SK-N-SH (cell line): ENCODE data around the gene RSRC1. TPM values are rescaled to one million over a fixed set of nuclear protein-coding genes. Genes with fewer than 3 reads are reported as not detected.

Source experiments
- CTCF ChIA-PET: fragments of 300-600, 350-600 bp; formaldehyde crosslinking; extraction: SDS; loops from one replicate; lab custom pipeline; 2021; lab: Yijun Ruan, JAX
- POLR2A ChIA-PET: fragments of 350-600 bp; sonication (Branson Sonifier 250); formaldehyde crosslinking; extraction: SDS; loops from one replicate; lab custom pipeline; 2020; ENCODE audit warnings: antibody characterized with exemption, inconsistent platforms; lab: Yijun Ruan, JAX
- DNase-seq: peaks from one replicate; pipeline ENCODE4 v3.0.0; 2012
- H2AFZ ChIP-seq: fragments of 200-600 bp; sonication (generic); 2 replicates; pipeline ENCODE4 v1.8.1; 2016; ENCODE audit warnings: antibody characterized with exemption, mild to moderate bottlenecking, low read depth
- H3F3A ChIP-seq: fragments of 200-600 bp; sonication (generic); replicated peaks from 2 replicates; pipeline ENCODE3; 2016; ENCODE audit warnings: antibody characterized with exemption, mild to moderate bottlenecking; ENCODE audit not compliant: insufficient read depth
- H3K27ac ChIP-seq, 2 experiments: fragments of 200-500 bp in 1 of 2; fragments of 200-600 bp in 1 of 2; sonication (Bioruptor generic) in 1 of 2; sonication (generic), shearing (Covaris generic) in 1 of 2; 2 replicates each; pipeline versions ENCODE4 v1.5.1 to v1.6.1; 2014 to 2016; ENCODE audit warnings: low read depth in 2 of 2, inconsistent platforms in 1 of 2, low read length in 1 of 2, mild to moderate bottlenecking in 1 of 2, mixed read lengths in 1 of 2
- H3K27me3 ChIP-seq: fragments of 200-600 bp; sonication (generic), shearing (Covaris generic); 2 replicates; pipeline ENCODE4 v1.6.1; 2016; ENCODE audit warnings: mixed run types; ENCODE audit not compliant: insufficient read depth
- H3K36me3 ChIP-seq, 2 experiments: fragments of 200-500 bp in 1 of 2; fragments of 200-600 bp in 1 of 2; sonication (Bioruptor generic) in 1 of 2; sonication (generic) in 1 of 2; replicated peaks in 1 of 2; 2 replicates each; pipeline versions ENCODE3 to v1.5.1; 2014 to 2016; ENCODE audit warnings: low read length in 1 of 2, mild to moderate bottlenecking in 1 of 2; ENCODE audit not compliant: insufficient read depth in 2 of 2, control insufficient read depth in 1 of 2
- H3K4me1 ChIP-seq, 2 experiments: fragments of 200-500 bp in 1 of 2; fragments of 200-600 bp in 1 of 2; sonication (Bioruptor generic) in 1 of 2; sonication (generic), shearing (Covaris generic) in 1 of 2; 2 replicates each; pipeline versions ENCODE4 v1.5.1 to v1.6.1; 2014 to 2016; ENCODE audit warnings: low read depth in 1 of 2, low read length in 1 of 2, mixed run types in 1 of 2; ENCODE audit not compliant: insufficient read depth in 2 of 2, control insufficient read depth in 1 of 2
- H3K4me2 ChIP-seq: fragments of 200-600 bp; sonication (generic), shearing (Covaris generic); 2 replicates; pipeline ENCODE4 v1.6.1; 2017; ENCODE audit warnings: mixed run types
- H3K4me3 ChIP-seq, 2 experiments: fragments of 200-500 bp in 1 of 2; fragments of 200-600 bp in 1 of 2; sonication (Bioruptor generic) in 1 of 2; sonication (generic), shearing (Covaris generic) in 1 of 2; 2 replicates each; pipeline versions ENCODE4 v1.5.1 to v1.8.1; 2014 to 2016; ENCODE audit warnings: low read depth in 2 of 2, inconsistent platforms in 1 of 2, low read length in 1 of 2, mild to moderate bottlenecking in 1 of 2, mixed read lengths in 1 of 2, moderate library complexity in 1 of 2
- H3K79me2 ChIP-seq: fragments of 200-600 bp; sonication (generic); 2 replicates; pipeline ENCODE4 v1.8.1; 2017; ENCODE audit warnings: mild to moderate bottlenecking; ENCODE audit not compliant: insufficient read depth
- H3K9ac ChIP-seq: fragments of 200-600 bp; sonication (generic); 2 replicates; pipeline ENCODE4 v1.6.1; 2017; ENCODE audit warnings: mixed run types
- H3K9me2 ChIP-seq: fragments of 200-600 bp; sonication (generic); 2 replicates; pipeline ENCODE4 v1.6.1; 2017; ENCODE audit warnings: mixed run types
- H3K9me3 ChIP-seq: fragments of 200-600 bp; sonication (generic); 2 replicates; pipeline ENCODE4 v1.6.1; 2017; ENCODE audit warnings: mixed run types, mild to moderate bottlenecking, moderate library complexity
- H4K20me1 ChIP-seq: fragments of 200-600 bp; sonication (generic); 2 replicates; pipeline ENCODE4 v1.6.1; 2017; ENCODE audit warnings: mild to moderate bottlenecking, mixed run types; ENCODE audit not compliant: insufficient read depth
- ELF1 ChIP-seq: IDR thresholded peaks from 2 replicates; pipeline ENCODE4 v1.4.0; 2012
- EZH2phosphoT487 ChIP-seq: fragments of 200-600 bp; sonication (generic); IDR thresholded peaks from 2 replicates; pipeline ENCODE4 v1.6.1; 2017; ENCODE audit warnings: low read depth, mixed run types, mild to moderate bottlenecking, antibody characterized with exemption, moderate library complexity, borderline replicate concordance
- FOSL2 ChIP-seq: IDR thresholded peaks from 2 replicates; pipeline ENCODE4 v1.4.0; 2012; ENCODE audit warnings: low read depth, mild to moderate bottlenecking, moderate library complexity, borderline replicate concordance
- FOXM1 ChIP-seq: IDR thresholded peaks from 2 replicates; pipeline ENCODE4 v1.4.0; 2012; ENCODE audit warnings: low read depth, mild to moderate bottlenecking
- GATA2 ChIP-seq: sonication (generic); formaldehyde crosslinking; IDR thresholded peaks from 2 replicates; pipeline ENCODE4 v1.5.0; 2020; ENCODE audit warnings: mild to moderate bottlenecking, missing genetic modification reagents
- MEF2A ChIP-seq: IDR thresholded peaks from 2 replicates; pipeline ENCODE4 v1.4.0; 2012; ENCODE audit warnings: low read depth, borderline replicate concordance
- MXI1 ChIP-seq: IDR thresholded peaks from 2 replicates; pipeline ENCODE4 v1.6.1; 2012; ENCODE audit warnings: mild to moderate bottlenecking, low read depth, low read length, improper control_type of control experiment
- POLR2AphosphoS5 ChIP-seq: IDR thresholded peaks from 2 replicates; pipeline ENCODE4 v1.6.1; 2012; ENCODE audit warnings: low read depth, low read length
- RAD21 ChIP-seq: IDR thresholded peaks from 2 replicates; pipeline ENCODE4 v1.6.1; 2012; ENCODE audit warnings: mild to moderate bottlenecking, low read length
- RFX5 ChIP-seq: IDR thresholded peaks from 2 replicates; pipeline ENCODE4 v1.6.1; 2012; ENCODE audit warnings: mild to moderate bottlenecking, improper control_type of control experiment, low read length
- RXRA ChIP-seq: IDR thresholded peaks from 2 replicates; pipeline ENCODE4 v1.4.0; 2012; ENCODE audit warnings: low read depth, mild to moderate bottlenecking, borderline replicate concordance
- SIN3A ChIP-seq: IDR thresholded peaks from 2 replicates; pipeline ENCODE4 v1.6.1; 2012; ENCODE audit warnings: low read depth, mild to moderate bottlenecking, low read length, moderate library complexity, borderline replicate concordance
- SMC3 ChIP-seq: IDR thresholded peaks from 2 replicates; pipeline ENCODE4 v1.6.1; 2012; ENCODE audit warnings: low read depth, low read length, improper control_type of control experiment
- YY1 ChIP-seq: IDR thresholded peaks from 2 replicates; pipeline ENCODE4 v1.4.0; 2012; ENCODE audit warnings: low read depth, mild to moderate bottlenecking
- WGBS: methylation state at CpG from one replicate; pipeline ENCODE4 v1.1.6; 2017; ENCODE audit warnings: low lambda C conversion rate; 5-methylcytosine and 5-hydroxymethylcytosine counted together
- polyA plus RNA-seq, 3 experiments: library from polyadenylated mRNA; depleted of rRNA; stranded (reverse); fragments of >200 nt; gene quantifications; 2 replicates each; pipeline ENCODE4 v1.2.3, GENCODE V29; 2012

Gene RSRC1
- polyA plus RNA-seq, 1 of the 3 experiments (the other 2 are of a cell fraction), result 4.5 TPM

DNA sequence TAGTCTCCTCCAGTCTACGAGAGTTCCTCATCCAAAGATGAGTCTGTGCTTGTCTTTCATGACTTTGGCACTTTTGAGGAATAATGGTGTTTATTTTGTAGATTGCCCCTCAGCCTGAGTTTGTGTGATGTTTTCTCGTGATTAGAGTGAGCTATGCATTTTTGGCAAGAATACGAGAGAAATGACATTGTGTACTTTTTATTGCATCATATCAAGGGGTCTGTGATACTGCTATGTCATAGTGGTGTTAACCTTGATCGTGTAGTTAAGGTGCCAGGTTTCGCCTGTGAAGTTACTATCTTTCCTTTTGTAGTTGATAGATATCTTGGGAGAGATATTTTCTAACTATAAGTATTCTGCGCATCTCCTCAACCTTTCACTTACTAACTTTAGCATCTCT is 18.9 kb downstream of the RSRC1 start (continued):
- TF ChIP-seq MEF2A, result no peak
- no peak for TF ChIP-seq GATA2 (CRISPR knock-in tag)

DNA sequence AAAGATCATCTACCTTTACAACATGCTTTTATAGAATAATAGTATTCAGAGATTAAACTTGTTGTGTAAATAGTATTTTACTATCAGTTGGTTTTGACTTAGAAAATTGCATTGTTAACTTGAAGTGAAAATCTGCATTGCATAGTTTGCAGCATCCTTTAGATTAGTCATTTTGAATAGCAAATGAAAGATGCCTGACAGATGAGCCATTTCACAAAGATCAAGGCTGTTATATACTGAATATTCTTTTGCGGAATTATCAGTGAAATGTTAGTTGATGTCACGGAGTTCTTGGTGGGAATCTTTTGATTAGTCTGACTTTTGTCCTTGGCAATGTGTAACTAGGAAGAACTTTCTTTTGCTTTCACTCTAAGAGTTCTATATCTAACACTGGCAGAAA is 24.5 kb downstream of the RSRC1 start:
- H4K20me1 ChIP-seq, result no peaks in the 10 kb centered on the region
- H2AFZ ChIP-seq, result no peak overlapping the region
- H3K4me2 ChIP-seq, result no peak overlapping the region
- H3K4me3 ChIP-seq, result no peak overlapping the region
- 100% methylated on average over 2 of the region's 2 CpGs for WGBS
- H3K9me2 ChIP-seq, result no peaks in the 10 kb centered on the region
- peak; percentile 14; the same call in 1 of the 2 replicates for TF ChIP-seq FOSL2
- TF ChIP-seq POLR2AphosphoS5, result no peak
- H3K79me2 ChIP-seq, result peaks cover 3% of the 10 kb centered on the region; the same call in 1 of the 2 replicates
- POLR2A ChIA-PET, result no interaction called here
- H3K36me3 ChIP-seq, result peaks cover 31 to 49% of the 10 kb centered on the region in 2 experiments
- no peak overlapping the region for H3K27ac ChIP-seq
- no peaks in the 10 kb centered on the region for H3K9me3 ChIP-seq
- DNase-seq, result no peak
- no peaks in the 10 kb centered on the region; a peak in 1 of 4 replicates for H3K4me1 ChIP-seq
- H3K9ac ChIP-seq, result no peak overlapping the region
- no peaks in the 10 kb centered on the region for H3K27me3 ChIP-seq
- H3F3A ChIP-seq, result peaks cover 3% of the 10 kb centered on the region
- CTCF ChIA-PET, result no interaction called here

DNA sequence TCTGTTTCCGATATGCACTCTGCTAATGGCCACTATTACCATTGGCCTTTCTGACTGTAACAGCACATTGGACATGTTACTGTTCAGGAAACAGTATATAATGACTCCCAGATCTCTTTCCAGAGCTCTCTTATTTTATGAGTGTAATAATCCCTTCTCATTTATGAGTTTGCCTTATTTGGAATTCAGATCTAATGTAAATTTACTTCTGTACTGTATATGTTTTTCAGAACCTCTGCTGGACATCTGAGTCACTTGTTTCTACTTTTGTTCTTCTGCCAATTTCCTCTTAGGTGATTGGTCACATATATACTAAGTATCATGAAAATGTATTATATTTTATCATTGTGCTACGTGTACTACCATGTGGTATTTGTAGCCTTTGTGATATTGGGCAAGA is 30.5 kb downstream of the RSRC1 start:
- no peak for TF ChIP-seq MXI1
- TF ChIP-seq RAD21, result no peak
- no peak for TF ChIP-seq EZH2phosphoT487
- no peak for TF ChIP-seq SIN3A
- no peak for TF ChIP-seq YY1
- TF ChIP-seq MEF2A, result no peak
- no peak for TF ChIP-seq ELF1
- TF ChIP-seq RFX5, result no peak
- no peak for TF ChIP-seq FOXM1
- no peak for TF ChIP-seq RXRA
- no peak for TF ChIP-seq SMC3
- H2AFZ ChIP-seq, result no peak overlapping the region
- DNase-seq, result no peak
- no peak overlapping the region for H3K27ac ChIP-seq
- H3K9me3 ChIP-seq, result no peaks in the 10 kb centered on the region
- H3K9me2 ChIP-seq, result no peaks in the 10 kb centered on the region
- H3K4me1 ChIP-seq, result no peaks in the 10 kb centered on the region
- peaks cover 1% of the 10 kb centered on the region; the same call in 1 of the 2 replicates for H3K79me2 ChIP-seq
- H3K36me3 ChIP-seq, result peaks cover 19 to 23% of the 10 kb centered on the region in 2 experiments
- H3K4me2 ChIP-seq, result no peak overlapping the region
- no peak overlapping the region for H3K4me3 ChIP-seq
- 99% methylated on average over 2 of the region's 2 CpGs for WGBS
- H3F3A ChIP-seq, result peaks cover 3% of the 10 kb centered on the region
- H4K20me1 ChIP-seq, result no peaks in the 10 kb centered on the region
- CTCF ChIA-PET, result no interaction called here
- POLR2A ChIA-PET, result no interaction called here
- no peak overlapping the region for H3K9ac ChIP-seq
- H3K27me3 ChIP-seq, result no peaks in the 10 kb centered on the region
